H1 (cell line): ENCODE results near the gene CLDN3. TPM values are rescaled to one million over a fixed set of nuclear protein-coding genes. Genes with fewer than 3 reads are reported as not detected.
A peak's percentile ranks its signal among the peaks of the same experiment; 100 is the strongest.

Source experiments
- CTCF ChIA-PET: fragments of 300-600 bp; sonication (Branson Sonifier 250); formaldehyde crosslinking; loops from one replicate; lab custom pipeline; 2021; ENCODE audit not compliant: partially characterized antibody; lab: Charles Lee
- POLR2A ChIA-PET: fragments of 300-600 bp; sonication (Branson Sonifier 250); formaldehyde crosslinking; loops from one replicate; lab custom pipeline; 2021; ENCODE audit warnings: inconsistent platforms; ENCODE audit not compliant: partially characterized antibody; lab: Charles Lee
- DNase-seq, 2 experiments: peaks; one replicate each; pipeline versions ENCODE4 v3.0.0 to v3.0.0-alpha.2; 2010 to 2022; ENCODE audit warnings: low spot score in 2 of 2, low read depth in 1 of 2, mixed read lengths in 1 of 2
- FAIRE-seq: peaks from 2 replicates; lab custom pipeline; 2011; peaks lifted over from hg19 to GRCh38; lab: Jason Lieb, UNC
- H2AFZ ChIP-seq: 2 replicates; pipeline ENCODE4 v1.8.1; 2012; ENCODE audit warnings: low read length, inconsistent platforms
- H2AK5ac ChIP-seq: 2 replicates; pipeline ENCODE4 v1.6.1; 2013; ENCODE audit warnings: low read depth, low read length
- H2BK120ac ChIP-seq: replicated peaks from 2 replicates; pipeline ENCODE3; 2013; ENCODE audit warnings: low read depth, low read length, inconsistent platforms
- H2BK12ac ChIP-seq: 2 replicates; pipeline ENCODE4 v1.6.1; 2013; ENCODE audit warnings: low read depth, low read length
- H2BK15ac ChIP-seq: 2 replicates; pipeline ENCODE4 v1.6.1; 2013; ENCODE audit warnings: low read length
- H2BK20ac ChIP-seq: 2 replicates; pipeline ENCODE4 v1.6.1; 2013; ENCODE audit warnings: low read length
- H2BK5ac ChIP-seq: 2 replicates; pipeline ENCODE4 v1.6.1; 2013; ENCODE audit warnings: low read depth, low read length
- H3K14ac ChIP-seq: 2 replicates; pipeline ENCODE4 v1.6.1; 2013; ENCODE audit warnings: inconsistent platforms; ENCODE audit not compliant: insufficient read length
- H3K18ac ChIP-seq: 2 replicates; pipeline ENCODE4 v1.6.1; 2013; ENCODE audit warnings: low read length; ENCODE audit errors: extremely low read depth
- H3K23ac ChIP-seq: 2 replicates; pipeline ENCODE4 v1.6.1; 2013; ENCODE audit warnings: inconsistent platforms; ENCODE audit not compliant: insufficient read length
- H3K23me2 ChIP-seq: 2 replicates; pipeline ENCODE4 v1.6.1; 2013; ENCODE audit warnings: low read depth, low read length
- H3K27ac ChIP-seq: 2 replicates; pipeline ENCODE4 v1.6.1; 2011; ENCODE audit warnings: low read depth, low read length, inconsistent platforms
- H3K27me3 ChIP-seq, 4 experiments: replicated peaks in 1 of 4; 1 replicate in 1 of 4; 2 replicates in 3 of 4; pipeline versions ENCODE4 v1.6.1 to v1.8.1; 2011 to 2013; ENCODE audit warnings: low read length in 3 of 4, mild to moderate bottlenecking in 3 of 4, inconsistent platforms in 2 of 4, mixed read lengths in 2 of 4, moderate library complexity in 1 of 4; ENCODE audit not compliant: control insufficient read depth in 3 of 4, insufficient read depth in 3 of 4; ENCODE audit errors: extremely low read depth in 1 of 4
- H3K36me3 ChIP-seq, 4 experiments: 2 replicates each; pipeline versions ENCODE4 v1.6.1 to v1.8.1; 2011 to 2013; ENCODE audit warnings: mild to moderate bottlenecking in 4 of 4, low read length in 3 of 4, moderate library complexity in 2 of 4, control low read depth in 1 of 4, inconsistent platforms in 1 of 4; ENCODE audit not compliant: insufficient read depth in 4 of 4, control insufficient read depth in 2 of 4
- H3K4ac ChIP-seq: replicated peaks from 2 replicates; pipeline ENCODE3; 2013; ENCODE audit warnings: low read length, low read depth, mixed read lengths, inconsistent platforms; ENCODE audit not compliant: insufficient read length
- H3K4me1 ChIP-seq, 4 experiments: replicated peaks in 1 of 4; 1 replicate in 1 of 4; 2 replicates in 3 of 4; pipeline versions ENCODE4 v1.6.1 to v1.8.1; 2011 to 2013; ENCODE audit warnings: low read length in 3 of 4, inconsistent platforms in 2 of 4, mixed read lengths in 1 of 4; ENCODE audit not compliant: insufficient read depth in 4 of 4, control insufficient read depth in 3 of 4
- H3K4me2 ChIP-seq, 2 experiments: 2 replicates each; pipeline versions ENCODE4 v1.6.1 to v1.8.1; 2011 to 2013; ENCODE audit warnings: low read depth in 2 of 2, low read length in 2 of 2, control low read depth in 1 of 2, inconsistent platforms in 1 of 2, mild to moderate bottlenecking in 1 of 2; ENCODE audit not compliant: insufficient read depth in 1 of 2
- H3K4me3 ChIP-seq, 4 experiments: fragments of 200-600, 300-600 bp in 1 of 4; sonication (generic), shearing (Covaris generic), sonication (Bioruptor Twin) in 1 of 4; 2 replicates each; pipeline versions ENCODE4 v1.5.1 to v1.8.1; 2011 to 2016; ENCODE audit warnings: low read length in 4 of 4, low read depth in 3 of 4, control low read depth in 2 of 4, inconsistent platforms in 2 of 4, mild to moderate bottlenecking in 2 of 4, mixed read lengths in 1 of 4, moderate library complexity in 1 of 4; ENCODE audit not compliant: insufficient read depth in 2 of 4; ENCODE audit errors: extremely low read depth in 1 of 4
- H3K56ac ChIP-seq: replicated peaks from 2 replicates; pipeline ENCODE3; 2013; ENCODE audit warnings: low read depth, mild to moderate bottlenecking, mixed read lengths, low read length, inconsistent platforms; ENCODE audit not compliant: insufficient read length
- H3K79me1 ChIP-seq: 2 replicates; pipeline ENCODE4 v1.6.1; 2013; ENCODE audit warnings: low read depth, low read length, control low read depth
- H3K79me2 ChIP-seq, 2 experiments: 2 replicates each; pipeline versions ENCODE4 v1.6.1 to v1.8.1; 2012 to 2013; ENCODE audit warnings: low read length in 2 of 2, mild to moderate bottlenecking in 2 of 2, inconsistent platforms in 1 of 2; ENCODE audit not compliant: insufficient read depth in 2 of 2, control insufficient read depth in 1 of 2
- H3K9ac ChIP-seq, 4 experiments: replicated peaks in 1 of 4; 1 replicate in 1 of 4; 2 replicates in 3 of 4; pipeline versions ENCODE4 v1.6.1 to v1.8.1; 2011 to 2013; ENCODE audit warnings: low read depth in 3 of 4, low read length in 3 of 4, control low read depth in 2 of 4, mild to moderate bottlenecking in 2 of 4, moderate library complexity in 2 of 4, inconsistent platforms in 1 of 4; ENCODE audit errors: extremely low read depth in 1 of 4
- H3K9me3 ChIP-seq, 2 experiments: 2 replicates each; pipeline versions ENCODE4 v1.6.1 to v1.8.1; 2012 to 2013; ENCODE audit warnings: mild to moderate bottlenecking in 2 of 2, moderate library complexity in 2 of 2, control low read depth in 1 of 2, inconsistent platforms in 1 of 2, low read depth in 1 of 2, low read length in 1 of 2, mixed read lengths in 1 of 2; ENCODE audit not compliant: insufficient read depth in 2 of 2
- H4K20me1 ChIP-seq, 2 experiments: replicated peaks in 1 of 2; 2 replicates each; pipeline versions ENCODE3 to v1.8.1; 2011 to 2013; ENCODE audit warnings: inconsistent platforms in 2 of 2, low read length in 2 of 2, mild to moderate bottlenecking in 1 of 2; ENCODE audit not compliant: insufficient read depth in 2 of 2, control insufficient read depth in 1 of 2
- H4K5ac ChIP-seq: 2 replicates; pipeline ENCODE4 v1.6.1; 2013; ENCODE audit warnings: low read length, low read depth, mixed read lengths, inconsistent platforms; ENCODE audit not compliant: insufficient read length
- H4K8ac ChIP-seq: 2 replicates; pipeline ENCODE4 v1.8.0; 2013; ENCODE audit warnings: mild to moderate bottlenecking, moderate library complexity, low read length, inconsistent platforms; ENCODE audit not compliant: insufficient read depth; ENCODE audit errors: extremely low read depth
- H4K91ac ChIP-seq: replicated peaks from 2 replicates; pipeline ENCODE3; 2013; ENCODE audit warnings: low read length, mixed read lengths, inconsistent platforms; ENCODE audit not compliant: insufficient read length
- ASH2L ChIP-seq: fragments of 200-600, 300-600 bp; sonication (generic); IDR thresholded peaks from one replicate; pipeline ENCODE4 v1.7.1; 2017; ENCODE audit warnings: low read length
- ATF3 ChIP-seq: IDR thresholded peaks from 2 replicates; pipeline ENCODE4 v1.6.1; 2011; ENCODE audit warnings: low read depth, mild to moderate bottlenecking, low read length; ENCODE audit not compliant: insufficient read depth
- BCL11A ChIP-seq, 2 experiments: IDR thresholded peaks; one replicate each; pipeline ENCODE4 v1.6.1; 2011; ENCODE audit warnings: low read depth in 2 of 2, low read length in 2 of 2, mild to moderate bottlenecking in 2 of 2
- CHD2 ChIP-seq: IDR thresholded peaks from 2 replicates; pipeline ENCODE4 v1.6.1; 2012; ENCODE audit warnings: low read length, improper control_type of control experiment
- KDM5A ChIP-seq: fragments of 200-600 bp; IDR thresholded peaks from 2 replicates; pipeline ENCODE4 v1.7.1; 2012; ENCODE audit warnings: mild to moderate bottlenecking, low read length, inconsistent platforms, mixed read lengths
- MAFK ChIP-seq: IDR thresholded peaks from 2 replicates; pipeline ENCODE4 v1.6.1; 2012; ENCODE audit warnings: low read depth, mild to moderate bottlenecking, improper control_type of control experiment, low read length
- MAX ChIP-seq: IDR thresholded peaks from 2 replicates; pipeline ENCODE4 v1.6.1; 2012; ENCODE audit warnings: inconsistent platforms
- NANOG ChIP-seq: IDR thresholded peaks from 2 replicates; pipeline ENCODE4 v1.6.1; 2011; ENCODE audit warnings: low read length, low read depth, mild to moderate bottlenecking, inconsistent platforms; ENCODE audit not compliant: insufficient read depth, poor library complexity, severe bottlenecking
- RAD21 ChIP-seq, 2 experiments: IDR thresholded peaks in 1 of 2; conservative IDR thresholded peaks in 1 of 2; 2 replicates each; pipeline ENCODE4 v1.6.1; 2011; ENCODE audit warnings: low read depth in 2 of 2, low read length in 2 of 2, improper control_type of control experiment in 1 of 2, inconsistent platforms in 1 of 2, mild to moderate bottlenecking in 1 of 2, moderate library complexity in 1 of 2
- SP1 ChIP-seq: IDR thresholded peaks from 2 replicates; pipeline ENCODE4 v1.6.1; 2011; ENCODE audit warnings: low read depth, low read length
- TAF7 ChIP-seq: optimal IDR thresholded peaks from 2 replicates; pipeline ENCODE3; 2011; ENCODE audit warnings: low read depth, mild to moderate bottlenecking, inconsistent platforms, low read length, moderate library complexity, borderline replicate concordance
- WGBS, 2 experiments: shearing (Covaris generic) in 1 of 2; methylation state at CpG; one replicate each; pipeline versions ENCODE4 v1.1.6 to v1.1.7; 2013 to 2015; ENCODE audit warnings: low lambda C conversion rate in 2 of 2, mixed read lengths in 2 of 2, inconsistent platforms in 1 of 2, low coverage in 1 of 2, missing lambda C conversion rate in 1 of 2; ENCODE audit not compliant: insufficient replicate concordance in 2 of 2, insufficient coverage in 1 of 2, insufficient read length in 1 of 2; ENCODE audit errors: extremely low coverage in 1 of 2, missing lambda C conversion rate in 1 of 2; 5-methylcytosine and 5-hydroxymethylcytosine counted together
- polyA plus RNA-seq, 7 experiments: library from polyadenylated mRNA; depleted of rRNA in 3 of 7; stranded (reverse) in 5 of 7; unstranded in 2 of 7; fragments of >200 nt in 5 of 7; fragments of 200-250 nt in 2 of 7; gene quantifications; 1 replicate in 5 of 7; 2 replicates in 1 of 7; 4 replicates in 1 of 7; pipeline versions ENCODE4 v1.2.1 to v1.2.3, GENCODE V29; 2011 to 2013; ENCODE audit warnings: missing spikeins in 2 of 7, mixed read lengths in 2 of 7
- total RNA-seq: library from RNA; stranded (reverse); fragmentation: NEBNext Ultra II Directional; extraction: Animal tissue kit (Norgen Biotek cat#: 25700); gene quantifications from 2 replicates; pipeline ENCODE4 v1.2.1, GENCODE V29; 2021

The CLDN3 gene
- total and polyA plus RNA-seq, 2 of the 8 experiments (the other 6 are each of a cell fraction or from before 2014, with no cell fraction given): 19.1 to 65.2 TPM

GRCh38 chr7:73742338-73742752 is 27.7 kb downstream of the CLDN3 start:
- POLR2A ChIA-PET: interaction anchor here (0.9 to 9.6 kb wide), 17 partner anchors 9 to 220 kb away, joined by 3 to 82 read pairs (median 6); partner anchors contain the start of genes BAZ1B, CLDN3, CLDN4 and METTL27
- DNase-seq: peak in 1 of 2 experiments; percentile 74
- WGBS, 2 experiments: 38% methylated on average over 7 of the region's 7 CpGs; no CpG with 5 or more reads in 1 of the 2 experiments
- TF ChIP-seq MAFK: no peak
- TF ChIP-seq MAX: peak; percentile 74
- TF ChIP-seq TAF7: peak; percentile 59
- no peak for TF ChIP-seq BCL11A (IDR thresholded peaks at IDR 0.05; ENCODE audit: low read depth in 2 of 2, low read length in 2 of 2)
- TF ChIP-seq ASH2L: no peak
- peak; percentile 62; the same call in 1 of the 2 replicates for TF ChIP-seq CHD2
- TF ChIP-seq KDM5A: no peak
- peak in 1 of 2 experiments; percentile 45; a peak in 2 of 4 replicates for TF ChIP-seq RAD21 (IDR thresholded peaks at IDR 0.05 in 1 of 2, conservative IDR thresholded peaks at IDR 0.05 in 1 of 2; ENCODE audit: low read depth in 2 of 2, low read length in 2 of 2)
- TF ChIP-seq SP1: peak; percentile 93
- peak; percentile 82 for TF ChIP-seq ATF3
- peak; percentile 17 for TF ChIP-seq NANOG

More at GRCh38 chr7:73742338-73742752, 27.7 kb downstream of the CLDN3 start:
- peak overlapping the region; percentile 99 for H3K18ac ChIP-seq
- peaks cover 3 to 37% (median 25%) of the 10 kb centered on the region in 4 experiments for H3K4me1 ChIP-seq
- no peak overlapping the region for H2BK15ac ChIP-seq
- peak overlapping the region in 3 of 4 experiments; percentile 19 to 52 (median 42); a peak in 6 of 8 replicates for H3K4me3 ChIP-seq
- peaks cover 0 to 2% (median 0%) of the 10 kb centered on the region in 4 experiments; a peak in 2 of 7 replicates for H3K27me3 ChIP-seq
- H2BK120ac ChIP-seq: peak overlapping the region; percentile 75
- H4K20me1 ChIP-seq: peaks cover 5 to 7% of the 10 kb centered on the region in 2 experiments
- H2BK12ac ChIP-seq: peak overlapping the region; percentile 100
- CTCF ChIA-PET: interaction anchor here (1.0 to 2.2 kb wide), 4 partner anchors 17 to 113 kb away, joined by 3 to 13 read pairs (median 6); no protein-coding TSS in a partner anchor
- H3K9me3 ChIP-seq: no peaks in the 10 kb centered on the region
- no peak overlapping the region for H3K14ac ChIP-seq
- H4K8ac ChIP-seq: peak overlapping the region; percentile 99; the same call in 1 of the 2 replicates
- peaks cover 0 to 5% of the 10 kb centered on the region in 2 experiments; a peak in 1 of 4 replicates for H3K79me2 ChIP-seq
- peak overlapping the region; percentile 97 for H3K27ac ChIP-seq
- H3K36me3 ChIP-seq: peaks cover 0 to 2% (median under 1%) of the 10 kb centered on the region in 4 experiments; a peak in 2 of 8 replicates
- H3K56ac ChIP-seq: peak overlapping the region; percentile 36
- peak overlapping the region; percentile 40 to 94 (median 90) for H3K9ac ChIP-seq
- H4K5ac ChIP-seq: peak overlapping the region; percentile 79
- H3K23me2 ChIP-seq: peaks cover 18% of the 10 kb centered on the region
- H3K4ac ChIP-seq: no peak overlapping the region
- H2AFZ ChIP-seq: no peak overlapping the region
- H2AK5ac ChIP-seq: peak overlapping the region; percentile 100
- FAIRE-seq: no peak
- peak overlapping the region; percentile 66 to 83 for H3K4me2 ChIP-seq
- 0 out of 2 replicates have a peak, but pooled peaks cover 2% of the 10 kb centered on the region for H3K79me1 ChIP-seq
- peak overlapping the region; percentile 92 for H2BK5ac ChIP-seq
- H4K91ac ChIP-seq: peak overlapping the region; percentile 93
- H2BK20ac ChIP-seq: peak overlapping the region; percentile 83
- no peak overlapping the region for H3K23ac ChIP-seq
